GM19372 (cell line): ENCODE results near the gene MEMO1.
A peak's percentile ranks its signal among the peaks of the same experiment; 100 is the strongest.
"Not testable (repeated sequence)": the region's sequence is repeated elsewhere in the genome, so short reads cannot be mapped to it uniquely, and the experiment has no call there.

Experiments
- ATAC-seq: cut with Tn5 transposase; IDR thresholded peaks from one replicate; pipeline ENCODE4 v1.9.1; 2021; ENCODE audit warnings: mild to moderate bottlenecking, low read depth, moderate library complexity; ENCODE audit not compliant: unreplicated experiment

MEMO1 gene

GRCh38 chr2:31999438-31999837, 11.4 kb downstream of the MEMO1 start:
- no peak for ATAC-seq

GRCh38 chr2:31998731-31999383, 12.0 kb downstream of the MEMO1 start:
- no peak for ATAC-seq

GRCh38 chr2:31997653-31998052, 13.2 kb downstream of the MEMO1 start:
- ATAC-seq = no peak

GRCh38 chr2:31996571-31997150, 14.1 kb downstream of the MEMO1 start:
- no peak for ATAC-seq

- no peak for ATAC-seq
These were observed 17.9 kb downstream of the MEMO1 start for GRCh38 chr2:31992934-31993333.

GRCh38 chr2:31992025-31992579, 18.7 kb downstream of the MEMO1 start:
- no peak for ATAC-seq

- no peak for ATAC-seq
These were observed 20.9 kb downstream of the MEMO1 start for GRCh38 chr2:31989946-31990345.

- ATAC-seq = no peak
These were observed 23.2 kb downstream of the MEMO1 start for GRCh38 chr2:31987454-31988220.

- ATAC-seq = no peak
These were observed 23.9 kb downstream of the MEMO1 start for GRCh38 chr2:31986906-31987305.

- ATAC-seq = no peak
These were observed 26.9 kb downstream of the MEMO1 start for GRCh38 chr2:31983762-31984467.

GRCh38 chr2:31980674-31981356, 30.0 kb downstream of the MEMO1 start:
- peak; percentile 100 for ATAC-seq

- no peak for ATAC-seq
These were observed 30.9 kb downstream of the MEMO1 start for GRCh38 chr2:31979956-31980355.

GRCh38 chr2:31979018-31979417, 31.8 kb downstream of the MEMO1 start:
- no peak for ATAC-seq

GRCh38 chr2:31978436-31978835, 32.4 kb downstream of the MEMO1 start:
- ATAC-seq = no peak

GRCh38 chr2:31973665-31974064, 37.1 kb downstream of the MEMO1 start:
- ATAC-seq = no peak

GRCh38 chr2:31972059-31972458, 38.7 kb downstream of the MEMO1 start:
- ATAC-seq = no peak

GRCh38 chr2:31969178-31969577, 41.6 kb downstream of the MEMO1 start:
- ATAC-seq = no peak

- ATAC-seq = no peak
These were observed 43.0 kb downstream of the MEMO1 start for GRCh38 chr2:31967790-31968189.

GRCh38 chr2:31966402-31966801, 44.4 kb downstream of the MEMO1 start:
- not testable (repeated sequence) for ATAC-seq

- no peak for ATAC-seq
These were observed 45.7 kb downstream of the MEMO1 start for GRCh38 chr2:31965094-31965493.
